Hippocampal formation (tissue), 2 donors: ENCODE measurements around the gene NCOA3.
"Not testable (repeated sequence)": the region's sequence is repeated elsewhere in the genome, so short reads cannot be mapped to it uniquely, and the experiment has no call there.

Experiments
- DNase-seq, 2 donors: peaks; one replicate each; lab custom pipeline; 2025; lab: John Stamatoyannopoulos, UW

Gene NCOA3

GRCh38 chr20:47500554-47500953 lies 1.1 kb upstream of the NCOA3 start:
- DNase-seq: no peak

GRCh38 chr20:47501116-47501481 lies 588 bp upstream of the NCOA3 start:
- no peak for DNase-seq

- DNase-seq: peak; percentile 25 to 29
These were observed 868 bp downstream of the NCOA3 start for GRCh38 chr20:47502271-47503239.

- no peak for DNase-seq
These were observed 2.0 kb downstream of the NCOA3 start for GRCh38 chr20:47503685-47504084.

GRCh38 chr20:47506335-47506734 lies 4.6 kb downstream of the NCOA3 start:
- no peak for DNase-seq

- DNase-seq: no peak
These were observed 5.2 kb downstream of the NCOA3 start for GRCh38 chr20:47506850-47507249.

- DNase-seq: not testable (repeated sequence)
These were observed 5.7 kb downstream of the NCOA3 start for GRCh38 chr20:47507275-47507981.

GRCh38 chr20:47508278-47508677 lies 6.6 kb downstream of the NCOA3 start:
- DNase-seq: no peak

GRCh38 chr20:47509104-47509661 lies 7.5 kb downstream of the NCOA3 start:
- DNase-seq: no peak

- DNase-seq: no peak
These were observed 8.0 kb downstream of the NCOA3 start for GRCh38 chr20:47509685-47510084.

GRCh38 chr20:47515843-47516242 lies 14.2 kb downstream of the NCOA3 start:
- no peak for DNase-seq

GRCh38 chr20:47521059-47521808 lies 19.5 kb downstream of the NCOA3 start:
- no peak for DNase-seq

- no peak for DNase-seq
These were observed 22.5 kb downstream of the NCOA3 start for GRCh38 chr20:47524015-47524784.

GRCh38 chr20:47527004-47527800 lies 25.5 kb downstream of the NCOA3 start:
- no peak for DNase-seq

- DNase-seq: no peak
These were observed 28.2 kb downstream of the NCOA3 start for GRCh38 chr20:47529840-47530239.

- DNase-seq: no peak
These were observed 29.8 kb downstream of the NCOA3 start for GRCh38 chr20:47531458-47531857.

- no peak for DNase-seq
These were observed 30.3 kb downstream of the NCOA3 start for GRCh38 chr20:47532002-47532401.

GRCh38 chr20:47533518-47534062 lies 31.9 kb downstream of the NCOA3 start:
- no peak for DNase-seq

- DNase-seq: no peak
These were observed 32.7 kb downstream of the NCOA3 start for GRCh38 chr20:47534405-47534804.

- DNase-seq: no peak
These were observed 33.4 kb downstream of the NCOA3 start for GRCh38 chr20:47535088-47535487.
